Stomach (tissue), 9 donors: ENCODE results near the gene MAFB. TPM values are rescaled to one million over a fixed set of nuclear protein-coding genes. Genes with fewer than 3 reads are reported as not detected.

Experiments
- DNase-seq, 2 donors: peaks; one replicate each; pipeline versions ENCODE4 v3.0.0 to v3.0.0-alpha.2; 2013 to 2019
- H3K27ac ChIP-seq, 5 donors: fragments of 200-600 bp in 4 of 5; sonication (generic) in 4 of 5; one replicate each; pipeline ENCODE4 v1.5.1; 2013 to 2019; ENCODE audit warnings: mild to moderate bottlenecking in 1 of 5, moderate library complexity in 1 of 5
- H3K27me3 ChIP-seq, 3 donors: fragments of 200-600 bp; sonication (generic); one replicate each; pipeline ENCODE4 v1.5.1; 2017 to 2019; ENCODE audit warnings: mixed run types in 1 of 3
- H3K36me3 ChIP-seq, 4 donors: fragments of 200-600 bp; sonication (generic); 1 replicate in 3 of 4; 2 replicates in 1 of 4; pipeline ENCODE4 v1.5.1; 2016 to 2019
- H3K4me1 ChIP-seq, 4 donors: fragments of 200-600 bp; sonication (generic); one replicate each; pipeline ENCODE4 v1.5.1; 2016 to 2019
- H3K4me3 ChIP-seq, 4 donors: fragments of 200-600 bp; sonication (generic) in 3 of 4; one replicate each; pipeline ENCODE4 v1.5.1; 2016 to 2019; ENCODE audit warnings: mild to moderate bottlenecking in 1 of 4
- H3K9me3 ChIP-seq, 4 donors: fragments of 200-600 bp; sonication (generic); one replicate each; pipeline ENCODE4 v1.5.1; 2016 to 2019
- CTCF ChIP-seq, 7 experiments: fragments of 450-650 bp in 4 of 7; fragments of 200-600 bp in 3 of 7; sonication (generic) in 3 of 7; IDR thresholded peaks; one replicate each; pipeline ENCODE4 v1.5.1; 2016 to 2019; ENCODE audit warnings: antibody characterized with exemption in 7 of 7, control low read depth in 2 of 7, mild to moderate bottlenecking in 1 of 7
- EP300 ChIP-seq: sonication (generic); formaldehyde crosslinking; IDR thresholded peaks from one replicate; pipeline ENCODE4 v1.6.1; 2017; ENCODE audit warnings: antibody characterized with exemption
- POLR2A ChIP-seq, 4 donors: fragments of 450-650 bp; IDR thresholded peaks; one replicate each; pipeline ENCODE4 v1.6.1; 2016; ENCODE audit warnings: antibody characterized with exemption in 4 of 4, control low read depth in 2 of 4, mild to moderate bottlenecking in 1 of 4, moderate library complexity in 1 of 4
- POLR2AphosphoS5 ChIP-seq, 3 donors: sonication (generic); formaldehyde crosslinking; IDR thresholded peaks; one replicate each; pipeline ENCODE4 v1.6.1; 2016; ENCODE audit warnings: antibody characterized with exemption in 3 of 3
- WGBS, 5 donors: extraction: QIAGEN DNeasy Blood & Tissue Kit in 3 of 5; methylation state at CpG; one replicate each; pipeline versions ENCODE4 v1.1.5 to v1.1.7; 2013 to 2018; 5-methylcytosine and 5-hydroxymethylcytosine counted together
- intact Hi-C: fragments of 100-400 bp; cut with DNase I; formaldehyde crosslinking; loops from one replicate; pipeline ENCODE4 v1.15.1; 2023; ENCODE audit warnings: low total_unique reads
- polyA plus RNA-seq, 3 donors: library from polyadenylated mRNA; stranded (reverse); fragments of 200-250 nt; gene quantifications; one replicate each; pipeline ENCODE4 v1.2.3, GENCODE V29; 2013
- total RNA-seq, 5 donors: library from RNA; depleted of rRNA; stranded (reverse); fragments of >200 nt; gene quantifications; one replicate each; pipeline versions ENCODE4 v1.1.0 to v1.2.3, GENCODE V29; 2014 to 2016
- donor health status: healthy with polysubstance abuse.
- donor health status: Bipolar disorder and iron deficiency.
- donor health status: healthy.

MAFB gene
- total and polyA plus RNA-seq, 8 donors: 4.5 to 34.4 (median 8.5) TPM

- DNase-seq: no peak
- no peak for TF ChIP-seq POLR2AphosphoS5 (IDR thresholded peaks at IDR 0.05)
- TF ChIP-seq EP300: no peak
- TF ChIP-seq CTCF (IDR thresholded peaks at IDR 0.05): no peak
- TF ChIP-seq POLR2A (IDR thresholded peaks at IDR 0.05): no peak
- Histone ChIP-seq H3K36me3 (no peaks in the 10 kb centered on the region), H3K27ac (no peak overlapping the region), H3K4me1 (no peaks in the 10 kb centered on the region), H3K9me3 (no peaks in the 10 kb centered on the region), H3K27me3 (peaks cover 0 to 53% (median 3%) of the 10 kb centered on the region in 3 donors), H3K4me3 (no peak overlapping the region)
- 42 to 61% (median 51%) methylated on average over 13 of the region's 13 CpGs for WGBS, 5 donors
- intact Hi-C loops: no loop called here
Measured at GRCh38 chr20:40711079-40711478, 22.0 kb upstream of the MAFB start.

GRCh38 chr20:40710603-40711002 is 21.6 kb upstream of the MAFB start:
- Histone ChIP-seq H3K27me3 (peaks cover 0 to 49% (median 3%) of the 10 kb centered on the region in 3 donors), H3K36me3 (no peaks in the 10 kb centered on the region), H3K4me1 (no peaks in the 10 kb centered on the region), H3K9me3 (no peaks in the 10 kb centered on the region), H3K27ac (no peak overlapping the region), H3K4me3 (no peak overlapping the region)
- no peak for TF ChIP-seq CTCF (IDR thresholded peaks at IDR 0.05)
- no peak for TF ChIP-seq POLR2AphosphoS5 (IDR thresholded peaks at IDR 0.05)
- TF ChIP-seq POLR2A (IDR thresholded peaks at IDR 0.05): no peak
- TF ChIP-seq EP300: no peak
- no peak for DNase-seq
- WGBS, 5 donors: 70 to 81% (median 79%) methylated on average over 13 of the region's 13 CpGs
- intact Hi-C loops: no loop called here

- H3K9me3 ChIP-seq: no peaks in the 10 kb centered on the region
- H3K36me3 ChIP-seq: no peaks in the 10 kb centered on the region
- WGBS, 5 donors: 31 to 52% (median 38%) methylated on average over 3 of the region's 3 CpGs
- intact Hi-C loops: no loop called here
- no peak overlapping the region for H3K4me3 ChIP-seq
- TF ChIP-seq POLR2A (IDR thresholded peaks at IDR 0.05) (no peak), POLR2AphosphoS5 (IDR thresholded peaks at IDR 0.05) (no peak), EP300 (no peak), CTCF (IDR thresholded peaks at IDR 0.05) (no peak)
- H3K27me3 ChIP-seq: peaks cover 0 to 24% (median 0%) of the 10 kb centered on the region in 3 donors
- DNase-seq: peak in 1 of 2 donors; percentile 70
- no peaks in the 10 kb centered on the region for H3K4me1 ChIP-seq
- no peak overlapping the region for H3K27ac ChIP-seq
Measured at GRCh38 chr20:40706977-40707582, 18.0 kb upstream of the MAFB start.

- H3K4me1 ChIP-seq: no peaks in the 10 kb centered on the region
- intact Hi-C loops: no loop called here
- no peak overlapping the region for H3K27ac ChIP-seq
- no peak for DNase-seq
- TF ChIP-seq POLR2AphosphoS5 (IDR thresholded peaks at IDR 0.05): no peak
- TF ChIP-seq EP300: no peak
- no peak for TF ChIP-seq CTCF (IDR thresholded peaks at IDR 0.05)
- TF ChIP-seq POLR2A (IDR thresholded peaks at IDR 0.05): no peak
- WGBS, 5 donors: 89 to 95% (median 94%) methylated on average over 3 of the region's 3 CpGs
- peaks cover 0 to 9% (median 0%) of the 10 kb centered on the region in 3 donors for H3K27me3 ChIP-seq
- H3K36me3 ChIP-seq: no peaks in the 10 kb centered on the region
- H3K9me3 ChIP-seq: no peaks in the 10 kb centered on the region
- no peak overlapping the region for H3K4me3 ChIP-seq
Measured at GRCh38 chr20:40705413-40705812, 16.4 kb upstream of the MAFB start.
